Heart right ventricle (tissue), 16 donors: ENCODE measurements around the gene SMYD1. TPM values are rescaled to one million over a fixed set of nuclear protein-coding genes. Genes with fewer than 3 reads are reported as not detected.

Experiments
- ATAC-seq, 8 donors: fragments of 200-7000 bp; cut with Tn5 transposase; one replicate each; pipeline ENCODE4 v1.9.1; 2020; ENCODE audit warnings: mild to moderate bottlenecking in 8 of 8, moderate library complexity in 8 of 8, moderate number of reproducible peaks in 1 of 8
- DNase-seq, 2 donors: peaks; one replicate each; pipeline ENCODE4 v3.0.0-alpha.2; 2020
- H3K27ac ChIP-seq, 10 donors: fragments of 200-600 bp; sonication (generic) in 2 of 10; one replicate each; pipeline versions ENCODE4 v1.5.0 to v1.8.0; 2020 to 2022; ENCODE audit warnings: mild to moderate bottlenecking in 3 of 10
- H3K27me3 ChIP-seq, 7 donors: fragments of 200-600 bp; one replicate each; pipeline ENCODE4 v1.8.0; 2021 to 2022; ENCODE audit warnings: mild to moderate bottlenecking in 2 of 7
- H3K36me3 ChIP-seq, 9 donors: fragments of 200-600 bp; sonication (generic) in 1 of 9; one replicate each; pipeline versions ENCODE4 v1.5.0 to v1.8.0; 2020 to 2022; ENCODE audit warnings: mild to moderate bottlenecking in 2 of 9
- H3K4me1 ChIP-seq, 9 donors: fragments of 200-600 bp; sonication (generic) in 1 of 9; one replicate each; pipeline versions ENCODE4 v1.5.0 to v1.8.0; 2020 to 2022; ENCODE audit warnings: mild to moderate bottlenecking in 4 of 9
- H3K4me3 ChIP-seq, 10 donors: fragments of 200-600 bp; sonication (generic) in 2 of 10; one replicate each; pipeline versions ENCODE4 v1.5.0 to v1.8.0; 2020 to 2022; ENCODE audit warnings: mild to moderate bottlenecking in 7 of 10, moderate library complexity in 2 of 10
- H3K9me3 ChIP-seq, 11 donors: fragments of 200-600 bp in 10 of 11; sonication (generic) in 2 of 11; one replicate each; pipeline versions ENCODE4 v1.5.0 to v1.8.0; 2013 to 2022; ENCODE audit warnings: mild to moderate bottlenecking in 2 of 11, control low read depth in 1 of 11, moderate library complexity in 1 of 11
- CTCF ChIP-seq, 9 donors: fragments of 200-600 bp; sonication (generic) in 2 of 9; IDR thresholded peaks; one replicate each; pipeline versions ENCODE4 v1.5.0 to v1.8.0; 2021 to 2022; ENCODE audit warnings: antibody characterized with exemption in 9 of 9, mild to moderate bottlenecking in 5 of 9, moderate library complexity in 1 of 9
- WGBS, 2 donors: extraction: QIAGEN DNeasy Blood & Tissue Kit; methylation state at CpG; one replicate each; pipeline ENCODE4 v1.1.7; 2013; ENCODE audit warnings: inconsistent platforms in 1 of 2; 5-methylcytosine and 5-hydroxymethylcytosine counted together
- intact Hi-C, 10 donors: fragments of 100-400 bp; cut with DNase I; formaldehyde crosslinking; loops; one replicate each; pipeline versions ENCODE4 v1.11.1 to v1.14.2; 2022
- polyA plus RNA-seq, 2 donors: library from polyadenylated mRNA; stranded (reverse); fragments of 200-250 nt; gene quantifications; one replicate each; pipeline ENCODE4 v1.2.3, GENCODE V29; 2013
- total RNA-seq, 10 donors: library from RNA; stranded (reverse); fragmentation: NEBNext Ultra II Directional in 3 of 10; extraction: Animal tissue kit (Norgen Biotek cat#: 25700) in 3 of 10; gene quantifications; one replicate each; pipeline versions ENCODE4 v1.2.1 to v1.2.4, GENCODE V29; 2021 to 2023
- donor health status: Arrhythmogenic right ventricular cardiomyopathy.
- donor health status: ischemic (EF 13 %, LVEDD 7.1; RV severe dilation, severe dysfunction).
- donor health status: healthy with polysubstance abuse.
- donor health status: DM: no; HTN: yes; CAD: no.
- donor health status: DM: no; HTN: no; CAD: no.
- donor health status: ischemic (EF 25% LVEDD 6.9; RV normal size, moderate dysfunction).
- donor health status: ischemic (EF 25% LVEDD 5.7; RV mildly dilated, moderate dysfunction).
- donor health status: healthy.
- donor health status: DM: yes; HTN: yes; CAD: no.
- donor health status: Ischemic cardiomyopathy.
- donor health status: ischemic (EF 35%, LVEDD 5.7; RV mildly dilated, moderate dysfunction).
- donor health status: nonischemic (EF 11% LVEDD 7.7; RV severe dilation, severe dysfunction).
- donor health status: DM: yes; HTN: yes; CAD: no.
- donor health status: PGD.
- donor health status: ischemic (EF 29% LVEDD 5.4; RV normal size, mild dysfunction).
- donor health status: nonischemic (EF 23%, LVEDD 6.1; RV moderate dilation, normal function).

SMYD1 gene
- total and polyA plus RNA-seq, 12 donors, result 78.7 to 534 (median 377) TPM

GRCh38 chr2:88131999-88132368 lies 64.4 kb downstream of the SMYD1 start:
- ATAC-seq (no peak), DNase-seq (no peak)
- H3K4me3 ChIP-seq, result no peak overlapping the region
- intact Hi-C loops, result no loop called here
- TF ChIP-seq CTCF (IDR thresholded peaks at IDR 0.05), result no peak
- H3K36me3 ChIP-seq, result no peaks in the 10 kb centered on the region
- no peaks in the 10 kb centered on the region for H3K9me3 ChIP-seq
- H3K27me3 ChIP-seq, result peaks cover 0 to 6% (median 0%) of the 10 kb centered on the region in 7 donors
- H3K27ac ChIP-seq, result no peak overlapping the region
- no peaks in the 10 kb centered on the region for H3K4me1 ChIP-seq
- 90 to 96% methylated on average over 3 of the region's 3 CpGs for WGBS, 2 donors

- DNase-seq, result no peak
- Histone ChIP-seq H3K9me3 (no peaks in the 10 kb centered on the region), H3K27me3 (peaks cover 0 to 6% (median 0%) of the 10 kb centered on the region in 7 donors), H3K4me1 (no peaks in the 10 kb centered on the region), H3K4me3 (no peak overlapping the region), H3K36me3 (no peaks in the 10 kb centered on the region), H3K27ac (no peak overlapping the region)
- WGBS, 2 donors, result 73 to 83% methylated on average over 3 of the region's 3 CpGs
- intact Hi-C loops, result no loop called here
- TF ChIP-seq CTCF (IDR thresholded peaks at IDR 0.05), result no peak
- no peak for ATAC-seq
Observed at GRCh38 chr2:88133875-88134274, 66.2 kb downstream of the SMYD1 start.

- ATAC-seq (no peak), DNase-seq (no peak)
- Histone ChIP-seq H3K36me3 (no peaks in the 10 kb centered on the region), H3K4me1 (no peaks in the 10 kb centered on the region), H3K27ac (no peak overlapping the region), H3K27me3 (peaks cover 0 to 6% (median 0%) of the 10 kb centered on the region in 7 donors), H3K4me3 (no peak overlapping the region), H3K9me3 (peaks cover 0 to 8% (median 0%) of the 10 kb centered on the region in 11 donors)
- intact Hi-C loops, result no loop called here
- TF ChIP-seq CTCF (IDR thresholded peaks at IDR 0.05), result no peak
- WGBS, 2 donors, result 68 to 78% methylated on average over 4 of the region's 4 CpGs
Observed at GRCh38 chr2:88136817-88137216, 69.2 kb downstream of the SMYD1 start.

- 91 to 94% methylated on average over 4 of the region's 4 CpGs for WGBS, 2 donors
- ATAC-seq (no peak), DNase-seq (no peak)
- intact Hi-C loops, result no loop called here
- Histone ChIP-seq H3K36me3 (no peaks in the 10 kb centered on the region), H3K27me3 (peaks cover 0 to 6% (median 0%) of the 10 kb centered on the region in 7 donors), H3K9me3 (peaks cover 0 to 15% (median 0%) of the 10 kb centered on the region in 11 donors), H3K4me3 (no peak overlapping the region), H3K4me1 (no peaks in the 10 kb centered on the region), H3K27ac (no peak overlapping the region)
- no peak for TF ChIP-seq CTCF (IDR thresholded peaks at IDR 0.05)
Observed at GRCh38 chr2:88137833-88138232, 70.2 kb downstream of the SMYD1 start.
